ENCODE measurements around the gene TUT4. TPM values are rescaled to one million over a fixed set of nuclear protein-coding genes. Genes with fewer than 3 reads are reported as not detected.

TUT4 gene
- total RNA-seq, 1 donor from 2014 or later: 40.9 TPM

DNA sequence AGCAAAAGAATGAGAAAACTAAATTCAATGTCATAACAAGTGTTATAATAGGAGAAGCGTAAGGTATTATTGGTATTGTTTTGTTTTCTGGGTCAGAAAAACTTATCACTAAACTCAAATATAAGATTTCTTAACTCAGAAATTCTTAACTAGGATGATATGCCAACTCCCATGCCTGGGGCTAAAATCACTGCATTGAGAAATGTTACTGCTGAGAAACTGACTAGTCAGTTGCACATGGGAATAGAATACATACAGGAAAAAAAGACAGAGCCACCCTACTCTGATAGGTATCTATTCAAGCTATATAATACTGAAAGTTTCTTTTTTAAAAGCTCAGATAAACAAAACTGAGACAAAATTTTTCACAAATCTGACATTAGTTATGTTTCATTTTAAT is 92.2 kb downstream of the TUT4 start:
- Mint-ChIP-seq H3K36me3 (ENCODE audit: low read depth) (peaks cover 9% of the 10 kb centered on the region), H3K9me3 (ENCODE audit: low read depth) (no peaks in the 10 kb centered on the region), H3K27ac (ENCODE audit: unreplicated experiment) (no peak overlapping the region), H3K27me3 (ENCODE audit: low read depth) (no peaks in the 10 kb centered on the region), H3K4me1 (ENCODE audit: low read depth) (peaks cover 6% of the 10 kb centered on the region), H3K4me3 (ENCODE audit: unreplicated experiment) (no peak overlapping the region)
- DNase-seq (ENCODE audit: low spot score): no peak
- TF ChIP-seq, protein P1, sequence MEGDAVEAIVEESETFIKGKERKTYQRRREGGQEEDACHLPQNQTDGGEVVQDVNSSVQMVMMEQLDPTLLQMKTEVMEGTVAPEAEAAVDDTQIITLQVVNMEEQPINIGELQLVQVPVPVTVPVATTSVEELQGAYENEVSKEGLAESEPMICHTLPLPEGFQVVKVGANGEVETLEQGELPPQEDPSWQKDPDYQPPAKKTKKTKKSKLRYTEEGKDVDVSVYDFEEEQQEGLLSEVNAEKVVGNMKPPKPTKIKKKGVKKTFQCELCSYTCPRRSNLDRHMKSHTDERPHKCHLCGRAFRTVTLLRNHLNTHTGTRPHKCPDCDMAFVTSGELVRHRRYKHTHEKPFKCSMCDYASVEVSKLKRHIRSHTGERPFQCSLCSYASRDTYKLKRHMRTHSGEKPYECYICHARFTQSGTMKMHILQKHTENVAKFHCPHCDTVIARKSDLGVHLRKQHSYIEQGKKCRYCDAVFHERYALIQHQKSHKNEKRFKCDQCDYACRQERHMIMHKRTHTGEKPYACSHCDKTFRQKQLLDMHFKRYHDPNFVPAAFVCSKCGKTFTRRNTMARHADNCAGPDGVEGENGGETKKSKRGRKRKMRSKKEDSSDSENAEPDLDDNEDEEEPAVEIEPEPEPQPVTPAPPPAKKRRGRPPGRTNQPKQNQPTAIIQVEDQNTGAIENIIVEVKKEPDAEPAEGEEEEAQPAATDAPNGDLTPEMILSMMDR (IDR thresholded peaks at IDR 0.05): no peak

DNA sequence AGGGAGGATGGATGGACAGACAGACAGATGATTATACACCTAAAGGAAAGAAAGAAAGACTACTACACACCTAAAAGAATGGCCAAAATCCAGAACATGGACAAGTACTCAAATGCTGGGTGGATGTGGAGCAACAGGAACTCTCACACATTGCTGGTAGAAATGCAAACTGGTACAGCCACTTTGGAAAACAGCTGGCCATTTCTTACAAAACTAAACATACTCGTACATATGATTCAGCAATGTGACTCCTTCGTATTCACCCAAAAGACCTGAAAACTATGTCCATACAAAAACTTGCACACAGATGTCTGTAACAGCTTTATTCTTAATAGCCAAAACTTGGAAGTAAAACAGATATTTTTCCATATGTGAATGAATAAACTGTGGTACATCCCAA is 97.2 kb downstream of the TUT4 start:
- Mint-ChIP-seq H3K27ac (ENCODE audit: unreplicated experiment) (no peak overlapping the region), H3K36me3 (ENCODE audit: low read depth) (peaks cover 15% of the 10 kb centered on the region), H3K4me1 (ENCODE audit: low read depth) (peaks cover 11% of the 10 kb centered on the region), H3K27me3 (ENCODE audit: low read depth) (no peaks in the 10 kb centered on the region), H3K9me3 (ENCODE audit: low read depth) (no peaks in the 10 kb centered on the region), H3K4me3 (ENCODE audit: unreplicated experiment) (no peak overlapping the region)
- no peak for DNase-seq (ENCODE audit: low spot score)
- TF ChIP-seq, protein P1 (IDR thresholded peaks at IDR 0.05): no peak

DNA sequence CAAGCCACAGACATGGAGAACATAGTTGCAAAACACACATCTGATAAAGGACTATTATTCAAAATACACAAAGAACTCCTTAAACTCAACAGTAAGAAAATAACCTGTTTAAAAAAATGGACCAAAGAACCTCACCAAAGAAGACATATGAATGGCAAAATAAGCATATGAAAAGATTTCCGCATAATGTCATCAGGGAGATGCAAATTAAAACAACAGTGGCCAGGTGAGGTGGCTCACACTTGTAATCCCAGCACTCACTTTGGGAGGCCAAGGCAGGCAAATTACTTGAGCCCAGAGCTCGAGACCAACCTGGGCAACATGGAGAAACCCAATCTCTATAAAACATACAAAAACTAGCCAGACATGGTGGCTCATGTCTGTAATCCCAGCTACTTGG is 98.1 kb downstream of the TUT4 start:
- H3K4me3 Mint-ChIP-seq (ENCODE audit: unreplicated experiment): no peak overlapping the region
- TF ChIP-seq, protein P1 (IDR thresholded peaks at IDR 0.05): no peak
- H3K27me3 Mint-ChIP-seq (ENCODE audit: low read depth): no peaks in the 10 kb centered on the region
- no peak overlapping the region for H3K27ac Mint-ChIP-seq (ENCODE audit: unreplicated experiment)
- peaks cover 8% of the 10 kb centered on the region for H3K4me1 Mint-ChIP-seq (ENCODE audit: low read depth)
- DNase-seq (ENCODE audit: low spot score): no peak
- peaks cover 15% of the 10 kb centered on the region for H3K36me3 Mint-ChIP-seq (ENCODE audit: low read depth)
- H3K9me3 Mint-ChIP-seq (ENCODE audit: low read depth): no peaks in the 10 kb centered on the region

DNA sequence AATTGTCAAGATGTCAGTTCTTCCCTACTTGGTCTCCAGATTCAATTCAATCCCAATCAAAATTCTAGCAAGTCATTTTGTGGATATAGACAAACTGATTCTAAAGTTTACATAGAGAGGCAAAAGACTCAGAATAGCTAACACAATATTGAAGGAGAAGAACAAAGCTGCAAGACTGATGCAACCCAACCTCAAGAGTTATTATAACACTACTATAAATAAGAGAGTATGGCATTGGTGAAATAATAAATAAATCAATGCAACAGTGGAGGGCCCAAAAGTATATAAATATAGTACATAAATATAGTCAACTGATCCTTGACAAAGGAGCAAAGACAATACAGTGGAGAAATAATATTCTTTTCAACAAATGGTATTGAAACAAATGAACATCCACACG is 98.8 kb downstream of the TUT4 start:
- DNase-seq (ENCODE audit: low spot score): no peak
- peaks cover 15% of the 10 kb centered on the region for H3K36me3 Mint-ChIP-seq (ENCODE audit: low read depth)

DNA sequence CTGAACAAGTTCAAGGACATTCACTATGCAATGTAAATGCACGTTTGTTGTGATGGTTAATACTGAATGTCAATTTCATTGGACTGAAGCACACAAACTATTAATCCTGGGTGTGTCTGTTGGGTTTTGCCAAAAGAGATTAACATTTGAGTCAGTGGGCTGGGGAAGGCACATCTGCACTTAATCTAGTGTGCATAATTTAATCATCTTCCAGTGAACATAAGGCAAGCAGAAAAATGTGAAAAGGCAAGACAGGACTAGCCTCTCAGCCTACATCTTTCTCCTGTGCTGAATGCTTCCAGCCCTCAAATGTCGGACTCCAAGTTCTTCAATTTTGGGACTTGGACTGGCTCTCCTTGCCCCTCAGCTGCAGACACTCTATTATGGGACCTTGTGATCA is 108.4 kb downstream of the TUT4 start:
- H3K27me3 Mint-ChIP-seq (ENCODE audit: low read depth): no peaks in the 10 kb centered on the region
- no peak overlapping the region for H3K4me3 Mint-ChIP-seq (ENCODE audit: unreplicated experiment)
- DNase-seq (ENCODE audit: low spot score): no peak
- TF ChIP-seq, protein P1 (IDR thresholded peaks at IDR 0.05): no peak
- H3K4me1 Mint-ChIP-seq (ENCODE audit: low read depth): peaks cover 5% of the 10 kb centered on the region
- no peaks in the 10 kb centered on the region for H3K9me3 Mint-ChIP-seq (ENCODE audit: low read depth)
- H3K36me3 Mint-ChIP-seq (ENCODE audit: low read depth): peaks cover 16% of the 10 kb centered on the region
- no peak overlapping the region for H3K27ac Mint-ChIP-seq (ENCODE audit: unreplicated experiment)

More for the DNA sequence above, 98.8 kb downstream of the TUT4 start:
- TF ChIP-seq, protein P1 (IDR thresholded peaks at IDR 0.05): no peak
- peaks cover 8% of the 10 kb centered on the region for H3K4me1 Mint-ChIP-seq (ENCODE audit: low read depth)
- H3K27ac Mint-ChIP-seq (ENCODE audit: unreplicated experiment): peak overlapping the region; percentile 75
- no peak overlapping the region for H3K4me3 Mint-ChIP-seq (ENCODE audit: unreplicated experiment)
- H3K9me3 Mint-ChIP-seq (ENCODE audit: low read depth): no peaks in the 10 kb centered on the region
- no peaks in the 10 kb centered on the region for H3K27me3 Mint-ChIP-seq (ENCODE audit: low read depth)
